Measurements from ENCODE around the gene REEP1.

DNA sequence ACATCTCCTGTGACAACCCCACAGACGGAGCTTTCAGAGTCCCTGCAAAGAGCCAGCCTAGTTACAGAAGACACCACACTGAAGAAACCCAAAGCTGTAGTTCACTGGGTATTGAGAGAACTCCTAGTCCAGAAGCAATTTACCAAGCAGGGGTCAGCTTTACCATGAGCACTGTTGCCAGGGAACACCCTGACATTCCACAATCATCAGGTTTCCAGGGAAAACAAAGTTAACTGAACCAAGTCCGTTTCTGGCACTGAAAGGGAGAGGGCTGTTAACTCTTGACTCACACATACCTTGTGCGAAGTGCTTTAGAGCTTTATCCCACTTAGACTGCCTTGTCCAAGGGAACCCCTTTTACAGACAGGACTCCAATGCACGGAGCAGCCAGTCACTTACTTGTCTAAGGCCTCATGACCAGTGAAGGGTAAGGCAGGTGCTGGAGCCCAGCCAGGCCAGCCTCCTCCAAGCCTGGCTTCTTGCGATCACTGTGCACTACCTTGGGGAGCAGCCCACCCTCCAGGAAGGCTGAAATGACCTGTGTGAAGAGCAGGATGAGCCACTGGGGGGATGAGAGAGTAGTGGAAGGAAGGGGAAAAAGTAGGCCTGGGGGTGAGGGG lies 53.9 kb downstream of the REEP1 start:
- TF ChIP-seq, protein P1, sequence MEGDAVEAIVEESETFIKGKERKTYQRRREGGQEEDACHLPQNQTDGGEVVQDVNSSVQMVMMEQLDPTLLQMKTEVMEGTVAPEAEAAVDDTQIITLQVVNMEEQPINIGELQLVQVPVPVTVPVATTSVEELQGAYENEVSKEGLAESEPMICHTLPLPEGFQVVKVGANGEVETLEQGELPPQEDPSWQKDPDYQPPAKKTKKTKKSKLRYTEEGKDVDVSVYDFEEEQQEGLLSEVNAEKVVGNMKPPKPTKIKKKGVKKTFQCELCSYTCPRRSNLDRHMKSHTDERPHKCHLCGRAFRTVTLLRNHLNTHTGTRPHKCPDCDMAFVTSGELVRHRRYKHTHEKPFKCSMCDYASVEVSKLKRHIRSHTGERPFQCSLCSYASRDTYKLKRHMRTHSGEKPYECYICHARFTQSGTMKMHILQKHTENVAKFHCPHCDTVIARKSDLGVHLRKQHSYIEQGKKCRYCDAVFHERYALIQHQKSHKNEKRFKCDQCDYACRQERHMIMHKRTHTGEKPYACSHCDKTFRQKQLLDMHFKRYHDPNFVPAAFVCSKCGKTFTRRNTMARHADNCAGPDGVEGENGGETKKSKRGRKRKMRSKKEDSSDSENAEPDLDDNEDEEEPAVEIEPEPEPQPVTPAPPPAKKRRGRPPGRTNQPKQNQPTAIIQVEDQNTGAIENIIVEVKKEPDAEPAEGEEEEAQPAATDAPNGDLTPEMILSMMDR (IDR thresholded peaks at IDR 0.05), result no peak
- TF ChIP-seq POLR2A (IDR thresholded peaks at IDR 0.05), result no peak

Data from testis (tissue), 2 donors.